Measurements from ENCODE around the gene SPECC1L.

SPECC1L gene

DNA sequence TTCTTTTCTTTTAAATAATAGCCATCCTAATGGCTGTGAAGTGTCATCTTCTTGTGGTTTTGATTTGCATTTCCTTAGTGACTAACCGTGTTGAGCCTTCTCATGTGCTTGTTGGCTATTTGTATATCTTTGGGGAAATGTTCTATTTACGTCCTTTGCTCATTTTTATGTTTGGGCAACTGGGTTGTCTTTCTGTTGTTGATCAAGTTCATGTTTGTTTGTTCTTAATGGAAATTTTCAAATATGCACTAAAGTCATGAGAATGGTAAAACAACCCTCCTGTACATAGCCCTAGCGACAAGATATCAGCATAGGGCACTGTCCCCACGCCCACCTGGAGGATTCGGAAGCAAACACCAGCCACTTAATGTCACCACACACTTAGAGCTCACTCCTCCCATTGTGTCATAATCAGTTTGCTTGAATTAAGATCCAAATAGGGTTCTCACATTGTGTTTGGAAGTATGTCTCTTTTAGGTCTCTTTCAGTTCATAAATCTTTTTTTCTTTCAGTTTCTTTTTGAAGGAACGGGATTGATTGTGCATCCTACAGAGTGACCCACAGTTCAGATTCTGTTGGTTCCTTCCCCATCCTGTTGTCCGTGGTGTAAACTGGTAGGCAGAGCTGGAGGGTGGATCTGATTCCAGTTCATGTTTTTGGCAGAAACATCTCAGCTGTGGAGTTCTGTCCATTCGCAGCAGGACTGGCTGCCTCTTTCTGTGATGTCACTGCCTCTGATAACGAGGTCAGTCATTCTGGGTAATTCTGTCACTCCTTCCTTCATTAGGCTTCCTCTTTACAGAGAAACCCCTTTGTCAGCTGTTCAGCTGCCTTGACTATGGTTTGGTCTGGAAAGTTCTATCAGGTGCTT lies 130.3 kb downstream of the SPECC1L start:
- DNase-seq: no peak

GRCh38 chr22:24401931-24402367 lies 131.3 kb downstream of the SPECC1L start:
- DNase-seq: no peak

GRCh38 chr22:24402460-24403192 lies 132.0 kb downstream of the SPECC1L start:
- DNase-seq: no peak

DNA sequence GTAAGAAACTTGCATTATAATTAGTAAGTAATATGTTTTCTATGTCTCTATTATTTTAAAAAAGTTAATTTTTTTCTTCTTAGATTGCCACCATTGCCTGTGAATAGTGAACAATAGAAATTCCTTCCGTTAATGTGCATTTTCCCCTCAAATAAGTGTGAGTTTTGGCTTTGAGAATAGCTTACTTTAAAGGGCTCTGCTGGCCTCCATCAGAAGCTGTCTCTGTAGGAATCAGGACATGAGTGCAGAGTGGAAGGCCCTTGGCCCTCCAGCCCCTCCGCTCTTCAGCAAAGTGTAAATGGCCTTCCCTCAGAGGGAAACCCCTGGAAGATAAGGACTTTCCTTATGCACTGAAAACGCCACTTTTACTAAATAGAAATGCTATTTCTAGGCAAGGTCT lies 132.7 kb downstream of the SPECC1L start:
- no peak for DNase-seq

- DNase-seq: no peak
These were observed 134.1 kb downstream of the SPECC1L start for GRCh38 chr22:24404561-24405275.

GRCh38 chr22:24405631-24406321 lies 135.1 kb downstream of the SPECC1L start:
- no peak for DNase-seq

DNA sequence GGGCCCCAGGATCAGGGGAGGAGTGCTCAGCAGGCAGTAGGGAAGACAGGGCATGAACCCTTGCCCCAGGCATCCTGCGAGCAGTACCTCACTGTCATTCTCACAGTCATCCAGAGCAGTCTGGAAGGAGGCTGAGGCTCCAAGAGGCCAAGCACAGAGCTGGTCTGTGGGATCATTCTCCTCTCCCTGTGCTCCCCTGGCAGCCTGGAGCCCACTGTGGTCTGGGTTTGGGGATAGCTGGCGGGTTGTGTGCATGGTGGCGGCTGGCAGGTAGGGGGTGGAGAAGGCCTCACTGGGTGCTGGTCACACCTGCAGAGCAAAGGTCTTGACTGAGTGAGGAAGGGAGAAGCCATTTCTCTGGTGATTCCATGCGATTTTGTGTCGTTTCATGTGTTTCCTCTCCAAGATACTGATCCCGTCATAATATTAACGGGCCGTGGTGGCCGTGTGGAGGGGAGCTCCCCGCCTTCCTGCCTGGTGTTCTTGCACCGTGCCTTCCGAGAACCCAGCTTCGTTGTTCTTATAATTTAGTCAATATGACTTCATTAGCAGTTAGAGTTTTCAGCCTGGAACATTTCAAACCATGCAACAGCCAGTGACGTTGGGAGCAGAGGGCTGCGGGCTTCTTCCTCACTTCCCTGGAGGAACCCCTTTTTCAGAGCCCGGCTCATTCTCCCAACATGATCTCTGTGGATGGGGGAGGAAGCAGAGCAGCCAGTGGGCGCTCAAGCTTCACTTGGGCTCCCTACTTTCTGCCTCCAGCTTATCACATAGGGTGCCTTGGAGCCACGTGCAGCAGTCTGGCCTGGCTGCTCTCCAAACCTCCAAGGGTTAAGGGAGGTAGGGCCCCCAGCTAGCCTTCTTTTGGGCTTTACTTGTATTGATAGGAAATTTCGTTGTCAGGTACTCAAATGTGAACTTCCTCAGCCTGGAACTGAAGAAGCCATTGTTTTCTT lies 136.0 kb downstream of the SPECC1L start:
- DNase-seq: no peak

DNA sequence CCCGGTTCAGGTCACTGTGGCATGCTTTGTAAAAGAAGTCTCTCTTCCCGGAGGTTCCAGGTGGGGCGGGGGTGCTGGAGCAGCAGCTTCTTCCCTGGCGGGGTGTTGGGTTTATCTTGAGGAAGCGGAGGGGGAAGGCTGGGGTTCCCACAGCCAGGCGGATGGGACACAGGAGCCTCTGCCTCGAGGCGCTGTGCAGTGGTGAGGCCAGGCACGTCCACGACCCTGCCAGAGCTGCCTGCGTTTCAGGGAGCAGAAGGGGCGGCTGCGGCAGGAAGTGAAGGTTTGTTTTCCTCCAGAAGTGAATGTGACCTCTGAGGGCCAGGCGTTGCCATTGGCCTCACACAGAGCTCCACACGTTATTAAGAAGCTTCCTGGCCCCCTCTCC lies 136.6 kb downstream of the SPECC1L start:
- DNase-seq: no peak

GRCh38 chr22:24407884-24408283 lies 137.3 kb downstream of the SPECC1L start:
- DNase-seq: no peak

DNA sequence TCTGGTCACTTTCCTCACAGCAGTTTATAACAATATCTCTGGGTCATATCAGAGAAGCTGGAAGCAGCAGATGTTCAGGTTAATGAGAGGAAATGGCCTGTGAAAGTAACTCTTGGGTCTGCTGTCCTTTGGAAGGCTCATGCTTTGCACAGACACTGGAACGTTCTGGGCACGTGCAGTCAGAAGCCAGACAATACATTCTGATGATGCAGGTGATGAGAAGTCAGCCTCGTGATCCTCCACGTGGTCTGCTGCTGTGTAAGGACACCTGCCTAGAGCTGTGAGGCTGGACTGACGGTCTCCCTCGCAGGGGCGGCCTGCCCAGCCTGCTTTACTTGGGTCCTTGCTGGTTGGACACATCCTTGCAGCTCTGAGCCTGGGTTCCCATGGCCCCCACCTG lies 138.0 kb downstream of the SPECC1L start:
- no peak for DNase-seq

DNA sequence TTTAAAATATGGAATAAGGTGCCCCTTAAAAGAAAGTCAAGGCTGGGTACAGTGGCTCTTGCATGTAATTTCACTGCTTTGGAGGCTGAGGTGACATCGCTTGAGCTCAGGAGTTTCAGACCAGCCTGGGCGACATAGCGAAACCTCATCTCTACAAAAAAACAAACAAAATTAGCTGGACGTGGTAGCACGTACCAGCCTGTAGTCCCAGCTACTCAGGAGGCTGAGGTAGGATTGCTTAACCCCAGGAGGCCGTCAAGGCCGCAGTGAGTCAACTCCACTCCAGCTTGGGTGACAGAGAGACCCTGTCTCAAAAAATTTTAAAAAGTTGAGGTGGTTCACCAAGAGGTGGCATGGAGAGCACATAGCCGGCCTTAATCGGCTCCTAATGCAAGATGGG lies 139.1 kb downstream of the SPECC1L start:
- DNase-seq: no peak

DNA sequence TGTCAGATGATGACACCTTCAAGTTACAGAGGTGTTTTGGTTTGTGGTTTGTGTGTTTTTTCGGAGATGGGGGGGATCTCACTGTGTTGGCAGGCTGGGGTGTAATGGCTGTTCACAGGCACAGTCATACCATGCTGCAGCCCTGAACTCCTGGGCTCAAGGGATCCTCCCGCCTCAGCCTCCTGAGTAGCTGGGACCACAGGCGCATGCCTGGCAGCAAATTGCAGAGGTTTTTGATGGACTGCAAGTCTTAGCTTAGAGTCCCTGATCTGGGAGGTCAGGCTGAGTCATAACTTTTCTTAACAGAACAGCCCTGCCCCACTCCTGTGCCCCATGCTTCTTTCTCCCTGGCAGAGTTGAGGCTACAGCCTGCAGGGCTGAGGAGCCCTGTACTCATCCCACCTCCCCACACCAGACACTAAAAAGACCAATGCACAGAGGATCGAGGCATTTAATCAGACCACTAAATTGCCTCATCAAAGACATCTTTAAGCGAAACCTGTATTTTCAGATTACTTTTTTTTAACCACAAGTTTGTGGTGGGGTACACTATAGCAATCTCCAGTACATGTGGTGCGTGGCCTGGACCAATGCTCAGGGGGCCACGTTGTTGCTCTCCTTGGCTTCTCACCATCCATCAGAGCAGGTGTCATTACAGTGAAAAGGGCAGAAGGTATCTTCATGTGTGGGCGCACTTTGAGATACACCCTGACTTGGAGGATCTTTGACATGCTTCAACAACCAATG lies 139.7 kb downstream of the SPECC1L start:
- DNase-seq: no peak

DNA sequence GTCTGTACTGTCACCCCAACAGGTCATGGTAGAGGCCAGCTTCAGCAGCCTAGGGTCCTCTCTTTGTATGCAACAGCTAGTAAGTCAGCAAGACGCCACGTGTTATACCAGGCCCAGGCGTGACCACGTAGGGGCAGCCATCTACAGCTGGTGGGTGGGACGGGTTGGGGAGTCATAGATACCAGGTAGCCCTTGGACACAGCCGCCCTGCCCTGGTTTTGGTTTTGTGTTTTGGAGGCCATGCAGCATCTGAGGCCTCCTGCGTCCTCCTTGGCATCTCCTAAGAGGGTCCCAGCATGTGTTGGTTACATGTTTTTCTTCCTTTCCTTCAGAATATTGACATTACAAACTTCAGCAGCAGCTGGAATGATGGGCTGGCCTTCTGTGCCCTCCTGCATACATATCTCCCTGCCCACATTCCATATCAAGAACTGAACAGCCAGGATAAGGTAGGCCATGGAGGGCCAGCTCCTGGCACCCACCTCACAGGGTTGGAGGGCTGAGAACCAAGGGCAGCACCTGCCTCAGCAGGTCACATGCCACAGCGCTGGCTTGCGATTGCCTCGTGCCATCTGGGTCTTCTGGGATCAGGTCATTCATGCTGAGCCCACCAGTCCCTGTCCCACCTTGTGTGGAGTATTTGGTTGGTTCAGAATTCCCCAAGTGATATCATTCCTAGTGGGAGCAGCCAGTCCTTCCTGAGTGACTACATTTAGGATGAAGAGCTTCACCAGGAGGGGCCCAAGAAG lies 140.8 kb downstream of the SPECC1L start:
- no peak for DNase-seq

GRCh38 chr22:24412274-24412673 lies 141.6 kb downstream of the SPECC1L start:
- no peak for DNase-seq

- no peak for DNase-seq
These were observed 142.6 kb downstream of the SPECC1L start for GRCh38 chr22:24413271-24413670.

DNA sequence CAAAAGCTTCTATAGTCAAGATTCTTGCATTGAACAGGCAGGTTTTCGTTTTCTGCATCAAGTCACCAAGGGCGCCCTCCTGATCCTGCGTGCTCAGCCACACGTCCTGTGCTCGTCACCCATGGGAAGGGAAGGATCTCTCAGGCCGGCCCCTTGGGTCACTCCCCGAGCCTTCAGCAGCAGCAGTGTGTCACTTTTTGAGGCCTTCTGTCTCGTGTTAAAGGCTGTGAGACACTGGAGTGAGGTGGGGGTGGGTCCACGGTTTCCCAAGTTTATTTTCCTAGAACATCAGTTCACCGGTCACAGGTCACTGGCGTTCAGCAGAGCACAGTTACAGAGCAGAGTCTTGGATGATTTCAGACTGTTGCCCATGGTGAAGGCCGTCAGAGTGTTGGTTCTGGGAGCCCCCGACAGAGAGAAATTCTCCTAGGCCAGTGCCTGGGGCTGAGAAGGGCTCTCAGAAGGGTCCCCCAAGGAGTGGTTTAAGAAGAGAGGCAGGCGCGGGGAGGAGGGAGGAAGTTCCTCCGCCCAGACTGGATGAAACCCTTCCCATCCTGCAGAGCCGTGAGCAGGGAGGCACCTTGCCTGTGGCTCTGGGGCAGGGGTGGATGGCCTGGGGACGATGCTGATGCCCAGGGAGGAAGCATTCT lies 143.2 kb downstream of the SPECC1L start:
- DNase-seq: no peak

DNA sequence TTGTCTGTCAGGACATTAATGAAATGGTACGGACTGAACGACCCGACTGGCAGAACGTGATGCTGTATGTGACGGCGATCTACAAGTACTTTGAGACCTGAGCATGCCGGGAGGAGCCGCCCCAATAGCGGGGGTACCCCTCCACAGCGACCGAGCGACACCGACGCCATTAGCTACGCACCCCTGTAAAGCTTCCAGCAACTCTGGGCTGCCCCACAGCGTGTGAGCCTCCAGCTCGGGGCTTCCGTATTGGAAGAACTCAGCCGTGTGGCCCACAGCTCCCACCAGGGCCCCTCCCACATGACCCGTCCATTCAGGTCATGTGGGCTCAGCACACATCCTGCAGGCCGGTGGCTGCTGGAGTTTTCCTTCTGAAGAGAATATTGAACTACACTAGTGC lies 143.9 kb downstream of the SPECC1L start:
- no peak for DNase-seq

DNA sequence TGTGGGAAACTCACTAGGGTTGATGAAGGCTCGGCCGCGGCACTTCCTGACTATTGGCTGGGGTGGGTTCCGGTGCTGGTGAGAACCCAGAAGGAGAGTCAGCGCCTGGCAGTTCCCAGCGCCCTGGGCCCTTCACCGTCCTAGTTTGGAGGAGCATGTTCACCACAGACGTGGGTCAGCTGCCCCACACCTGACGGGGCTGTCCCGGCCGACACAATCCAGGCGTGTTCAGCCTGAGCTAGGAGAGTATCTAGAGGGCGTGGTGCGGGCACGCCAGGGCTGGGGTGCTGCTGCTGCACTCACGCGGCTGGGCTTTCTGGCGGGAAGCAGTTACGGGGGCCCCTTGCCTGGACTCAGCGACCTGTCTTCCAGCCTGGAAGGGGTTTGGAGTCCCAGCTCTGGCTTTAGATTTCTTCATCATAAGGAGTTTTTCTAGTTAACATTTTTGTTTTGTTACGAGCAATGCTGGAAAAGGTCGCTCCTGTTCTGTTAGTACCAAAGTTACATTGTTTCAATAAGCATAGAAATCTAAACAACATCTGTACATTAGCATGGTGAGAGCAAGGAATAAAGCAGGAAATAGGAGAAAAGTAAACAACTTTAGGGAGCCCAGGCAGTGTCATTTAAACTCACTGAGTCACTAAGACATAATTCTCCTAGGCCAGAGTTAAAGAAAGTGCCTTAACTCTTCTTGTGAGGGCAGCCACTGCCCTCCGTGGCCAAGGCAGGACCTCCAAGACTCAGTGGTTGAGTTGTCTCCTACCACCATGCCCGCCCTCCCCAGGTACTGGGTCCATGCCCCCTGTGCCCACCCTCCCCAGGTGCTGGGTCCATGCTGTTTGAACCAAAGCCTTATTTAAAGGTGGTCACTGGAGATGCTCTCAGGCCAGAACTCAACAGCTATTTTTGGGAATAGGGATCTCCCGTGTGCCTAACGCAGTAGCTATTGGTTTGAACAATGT lies 144.6 kb downstream of the SPECC1L start:
- DNase-seq: no peak

Data from activated naive CD4-positive, alpha-beta T cell (primary cell).